K562 (cell line): ENCODE results near the gene UBL7. TPM values are rescaled to one million over a fixed set of nuclear protein-coding genes. Genes with fewer than 3 reads are reported as not detected.

Experiments
- BCOR ChIP-seq: fragments of 450-650 bp; IDR thresholded peaks from 2 replicates; pipeline ENCODE4 v1.6.1; 2016
- HDAC1 ChIP-seq, 2 experiments: fragments of 450-650 bp; IDR thresholded peaks; 2 replicates each; pipeline ENCODE4 v1.6.1; 2016 to 2017; ENCODE audit warnings: inconsistent platforms in 1 of 2, mild to moderate bottlenecking in 1 of 2, moderate library complexity in 1 of 2
- HDAC2 ChIP-seq: fragments of 450-650 bp; IDR thresholded peaks from 2 replicates; pipeline ENCODE4 v1.6.1; 2016; ENCODE audit warnings: mild to moderate bottlenecking
- LCOR ChIP-seq: sonication (generic); formaldehyde crosslinking; IDR thresholded peaks from 2 replicates; pipeline ENCODE4 v1.8.0; 2022; ENCODE audit warnings: mild to moderate bottlenecking, missing genetic modification reagents
- NR2C1 ChIP-seq, 2 experiments: fragments of 450-650 bp; IDR thresholded peaks; 2 replicates each; pipeline ENCODE4 v1.6.1; 2017; ENCODE audit warnings: mild to moderate bottlenecking in 2 of 2, antibody characterized with exemption in 1 of 2, inconsistent platforms in 1 of 2, missing compliant biosample characterization in 1 of 2, missing genetic modification characterization in 1 of 2
- PHF20 ChIP-seq: fragments of 450-650 bp; IDR thresholded peaks from 2 replicates; pipeline ENCODE4 v1.6.1; 2018; ENCODE audit not compliant: partially characterized antibody
- RBM15 ChIP-seq: fragments of 200-400 bp; formaldehyde crosslinking; IDR thresholded peaks from 2 replicates; pipeline ENCODE4 v1.6.1; 2018; ENCODE audit warnings: mild to moderate bottlenecking, low read length, moderate library complexity; ENCODE audit not compliant: insufficient read depth
- RCOR1 ChIP-seq, 2 experiments: IDR thresholded peaks; 2 replicates each; pipeline ENCODE4 v1.6.1; 2012; ENCODE audit warnings: low read depth in 2 of 2, low read length in 2 of 2, borderline replicate concordance in 1 of 2, improper control_type of control experiment in 1 of 2
- SNIP1 ChIP-seq: fragments of 450-650 bp; IDR thresholded peaks from 2 replicates; pipeline ENCODE4 v1.7.1; 2017; ENCODE audit warnings: low read depth, mild to moderate bottlenecking
- WHSC1 ChIP-seq: IDR thresholded peaks from one replicate; pipeline ENCODE4 v1.6.1; 2012; ENCODE audit warnings: low read length, control low read depth, inconsistent platforms
- ZBTB17 ChIP-seq: fragments of 450-650 bp; formaldehyde crosslinking; IDR thresholded peaks from 2 replicates; pipeline ENCODE4 v1.4.0; 2020; ENCODE audit warnings: mild to moderate bottlenecking
- ZNF436 ChIP-seq: fragments of 250-450, 450-650 bp; sonication (Bioruptor Pico); formaldehyde crosslinking; IDR thresholded peaks from 2 replicates; pipeline ENCODE4 v1.7.0; 2020; ENCODE audit warnings: mild to moderate bottlenecking
- polyA plus RNA-seq, 8 experiments: library from polyadenylated mRNA; depleted of rRNA in 4 of 8; stranded (reverse) in 5 of 8; unstranded in 3 of 8; fragments of >200 nt; fragmentation: Nextera tagmentation in 2 of 8; fragmentation: Illumina TruSeq in 1 of 8; extraction: Ambion mirVana in 2 of 8; extraction: Trizol in 1 of 8; gene quantifications; 2 replicates each; pipeline versions ENCODE4 v1.2.1 to v1.2.3, GENCODE V29; 2011 to 2014; ENCODE audit warnings: inconsistent platforms in 1 of 8, missing spikeins in 1 of 8
- total RNA-seq, 7 experiments: library from RNA; depleted of rRNA in 6 of 7; stranded (reverse); fragments of >200 nt in 6 of 7; fragmentation: Illumina TruSeq in 2 of 7; extraction: Trizol in 2 of 7; gene quantifications; 2 replicates each; pipeline versions ENCODE4 v1.2.1 to v1.2.3, GENCODE V29; 2011 to 2021; ENCODE audit warnings: low replicate concordance in 1 of 7
- TF ChIP-seq, protein P1 (sequence below): fragments of 250-450 bp; sonication (Bioruptor Pico); IDR thresholded peaks from 2 replicates; pipeline ENCODE4 v1.5.0; 2021; ENCODE audit warnings: mild to moderate bottlenecking, moderate library complexity
- TF ChIP-seq, protein P2 (sequence below): fragments of 250-450 bp; sonication (Bioruptor Pico); IDR thresholded peaks from 2 replicates; pipeline ENCODE4 v1.4.0; 2020
- TF ChIP-seq, protein P3 (sequence below): fragments of 250-450 bp; sonication (Bioruptor Pico); IDR thresholded peaks from 2 replicates; pipeline ENCODE4 v1.4.0; 2020; ENCODE audit warnings: mild to moderate bottlenecking, moderate library complexity
- TF ChIP-seq, protein P4 (sequence below): sonication (generic); formaldehyde crosslinking; IDR thresholded peaks from 2 replicates; pipeline ENCODE4 v1.8.0; 2022; ENCODE audit warnings: missing genetic modification reagents, mild to moderate bottlenecking, moderate library complexity, borderline replicate concordance

UBL7 gene
- total and polyA plus RNA-seq, 9 of the 15 experiments (the other 6 are each of a cell fraction or from before 2014, with no cell fraction given): 19.2 to 63.4 (median 44.9) TPM

DNA sequence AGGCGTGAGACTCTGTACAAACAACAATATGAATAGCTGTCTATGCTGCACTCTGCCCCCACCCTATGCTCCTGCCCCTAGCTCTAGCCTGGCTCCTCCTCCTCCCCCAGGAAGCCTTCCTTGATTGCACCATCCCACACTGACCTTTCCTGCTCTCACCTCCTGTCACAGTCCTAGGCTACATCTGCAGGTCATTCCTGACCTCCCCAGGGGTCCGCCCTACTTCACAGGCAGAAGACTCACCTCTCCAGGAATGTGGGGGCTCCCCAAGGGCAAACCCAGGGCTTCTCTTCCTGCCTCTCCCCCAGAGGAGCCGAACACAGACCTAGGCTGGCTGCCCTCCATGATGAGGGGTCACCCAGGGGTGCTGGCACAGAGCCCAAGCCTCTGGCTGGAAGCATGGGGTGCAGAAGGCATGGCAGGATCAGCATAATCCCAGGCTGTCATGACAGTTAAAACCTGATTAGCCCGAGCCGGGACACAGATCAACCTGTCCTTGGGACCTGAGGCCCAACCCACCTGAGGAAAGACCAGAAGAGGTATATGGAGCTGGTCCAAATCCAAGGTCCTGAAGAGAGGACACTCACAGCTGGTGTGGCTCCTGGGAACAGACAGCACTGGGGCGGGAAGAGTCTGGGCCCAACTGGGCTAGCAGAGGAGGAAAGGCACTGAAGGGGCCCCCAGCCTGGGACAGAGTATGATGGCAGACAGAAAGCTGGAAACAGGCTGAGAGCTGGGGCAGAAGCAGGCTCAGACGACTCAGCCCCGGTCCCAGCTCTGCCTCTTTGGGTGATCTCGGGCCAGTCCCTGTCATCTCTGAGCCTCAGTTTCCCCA is 33.1 kb downstream of the UBL7 start (continued):
- peak; percentile 89 for TF ChIP-seq ZNF436
- TF ChIP-seq RCOR1 (IDR thresholded peaks at IDR 0.05; ENCODE audit: borderline replicate concordance in 1 of 2, low read depth in 2 of 2, low read length in 2 of 2): 0 out of 4 replicates have a peak, but pooled peaks of 1 of the 2 experiments have one; percentile 54
- no peak for TF ChIP-seq RBM15
- TF ChIP-seq, protein P1, sequence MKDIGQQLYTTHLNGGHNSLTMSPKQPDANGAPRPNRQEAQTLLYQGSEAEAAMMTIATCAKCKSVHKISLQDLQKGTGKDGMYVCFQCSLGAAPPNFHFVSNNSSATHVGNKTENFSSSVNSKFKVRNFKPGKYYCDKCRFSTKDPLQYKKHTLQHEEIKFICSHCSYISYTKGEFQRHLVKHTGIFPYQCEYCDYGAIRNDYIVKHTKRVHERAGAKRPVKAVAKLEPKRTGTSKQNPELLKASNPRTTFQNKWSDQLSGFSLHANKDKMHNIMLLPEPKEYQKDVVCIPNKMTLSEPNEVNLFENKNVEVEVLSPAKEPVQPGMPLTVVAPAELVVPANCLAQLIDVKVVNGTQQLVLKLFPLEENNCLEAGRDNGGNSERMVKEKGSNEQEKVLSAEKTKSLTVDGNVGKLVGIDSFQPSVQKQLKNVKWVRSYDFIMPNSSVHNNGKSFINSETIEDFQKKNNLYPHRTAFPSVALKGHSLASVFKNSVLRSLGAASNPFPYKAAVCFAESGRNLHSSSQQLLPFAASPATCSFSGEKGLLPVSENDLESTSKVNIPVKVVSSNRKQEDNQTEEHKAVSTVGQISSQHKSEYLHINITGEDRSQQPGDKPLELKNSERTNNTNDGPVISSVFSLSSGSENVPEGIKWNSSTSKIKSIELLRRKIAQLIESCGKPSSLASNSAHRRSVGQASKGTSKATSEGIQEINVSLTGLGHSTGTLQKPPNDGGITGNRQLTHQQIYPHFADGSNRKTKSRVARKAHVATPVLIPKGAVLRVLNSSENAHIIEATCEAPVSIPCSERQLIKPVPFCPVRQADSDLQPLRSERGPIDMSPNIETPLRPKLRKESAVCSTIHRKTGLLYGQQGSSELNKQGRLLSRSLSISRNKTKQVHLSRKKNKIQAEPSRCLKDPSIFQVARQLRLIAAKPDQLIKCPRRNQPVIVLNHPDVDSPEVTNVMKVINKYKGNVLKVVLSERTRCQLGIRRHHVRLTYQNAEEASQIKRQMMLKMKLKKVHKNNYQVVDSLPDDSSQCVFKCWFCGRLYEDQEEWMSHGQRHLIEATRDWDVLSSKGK (CRISPR knock-in tag): no peak
- TF ChIP-seq, protein P2, sequence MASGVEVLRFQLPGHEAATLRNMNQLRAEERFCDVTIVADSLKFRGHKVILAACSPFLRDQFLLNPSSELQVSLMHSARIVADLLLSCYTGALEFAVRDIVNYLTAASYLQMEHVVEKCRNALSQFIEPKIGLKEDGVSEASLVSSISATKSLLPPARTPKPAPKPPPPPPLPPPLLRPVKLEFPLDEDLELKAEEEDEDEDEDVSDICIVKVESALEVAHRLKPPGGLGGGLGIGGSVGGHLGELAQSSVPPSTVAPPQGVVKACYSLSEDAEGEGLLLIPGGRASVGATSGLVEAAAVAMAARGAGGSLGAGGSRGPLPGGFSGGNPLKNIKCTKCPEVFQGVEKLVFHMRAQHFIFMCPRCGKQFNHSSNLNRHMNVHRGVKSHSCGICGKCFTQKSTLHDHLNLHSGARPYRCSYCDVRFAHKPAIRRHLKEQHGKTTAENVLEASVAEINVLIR (CRISPR knock-in tag): no peak
- TF ChIP-seq BCOR: peak; percentile 97
- TF ChIP-seq NR2C1 (IDR thresholded peaks at IDR 0.05): no peak
- TF ChIP-seq NR2C1 (tag; IDR thresholded peaks at IDR 0.05): no peak
- TF ChIP-seq HDAC1 (IDR thresholded peaks at IDR 0.05): 0 out of 4 replicates have a peak, but pooled peaks of 1 of the 2 experiments have one; percentile 19
- peak; percentile 32 for TF ChIP-seq PHF20
- TF ChIP-seq, protein P3, sequence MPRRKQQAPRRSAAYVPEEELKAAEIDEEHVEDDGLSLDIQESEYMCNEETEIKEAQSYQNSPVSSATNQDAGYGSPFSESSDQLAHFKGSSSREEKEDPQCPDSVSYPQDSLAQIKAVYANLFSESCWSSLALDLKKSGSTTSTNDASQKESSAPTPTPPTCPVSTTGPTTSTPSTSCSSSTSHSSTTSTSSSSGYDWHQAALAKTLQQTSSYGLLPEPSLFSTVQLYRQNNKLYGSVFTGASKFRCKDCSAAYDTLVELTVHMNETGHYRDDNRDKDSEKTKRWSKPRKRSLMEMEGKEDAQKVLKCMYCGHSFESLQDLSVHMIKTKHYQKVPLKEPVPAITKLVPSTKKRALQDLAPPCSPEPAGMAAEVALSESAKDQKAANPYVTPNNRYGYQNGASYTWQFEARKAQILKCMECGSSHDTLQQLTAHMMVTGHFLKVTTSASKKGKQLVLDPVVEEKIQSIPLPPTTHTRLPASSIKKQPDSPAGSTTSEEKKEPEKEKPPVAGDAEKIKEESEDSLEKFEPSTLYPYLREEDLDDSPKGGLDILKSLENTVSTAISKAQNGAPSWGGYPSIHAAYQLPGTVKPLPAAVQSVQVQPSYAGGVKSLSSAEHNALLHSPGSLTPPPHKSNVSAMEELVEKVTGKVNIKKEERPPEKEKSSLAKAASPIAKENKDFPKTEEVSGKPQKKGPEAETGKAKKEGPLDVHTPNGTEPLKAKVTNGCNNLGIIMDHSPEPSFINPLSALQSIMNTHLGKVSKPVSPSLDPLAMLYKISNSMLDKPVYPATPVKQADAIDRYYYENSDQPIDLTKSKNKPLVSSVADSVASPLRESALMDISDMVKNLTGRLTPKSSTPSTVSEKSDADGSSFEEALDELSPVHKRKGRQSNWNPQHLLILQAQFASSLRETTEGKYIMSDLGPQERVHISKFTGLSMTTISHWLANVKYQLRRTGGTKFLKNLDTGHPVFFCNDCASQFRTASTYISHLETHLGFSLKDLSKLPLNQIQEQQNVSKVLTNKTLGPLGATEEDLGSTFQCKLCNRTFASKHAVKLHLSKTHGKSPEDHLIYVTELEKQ (CRISPR knock-in tag): no peak
- TF ChIP-seq HDAC2: 0 out of 2 replicates have a peak, but pooled peaks have one; percentile 53
- no peak for TF ChIP-seq SNIP1
- TF ChIP-seq, protein P4, sequence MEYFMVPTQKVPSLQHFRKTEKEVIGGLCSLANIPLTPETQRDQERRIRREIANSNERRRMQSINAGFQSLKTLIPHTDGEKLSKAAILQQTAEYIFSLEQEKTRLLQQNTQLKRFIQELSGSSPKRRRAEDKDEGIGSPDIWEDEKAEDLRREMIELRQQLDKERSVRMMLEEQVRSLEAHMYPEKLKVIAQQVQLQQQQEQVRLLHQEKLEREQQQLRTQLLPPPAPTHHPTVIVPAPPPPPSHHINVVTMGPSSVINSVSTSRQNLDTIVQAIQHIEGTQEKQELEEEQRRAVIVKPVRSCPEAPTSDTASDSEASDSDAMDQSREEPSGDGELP: peak; percentile 18; the same call in 1 of the 2 replicates
- TF ChIP-seq ZBTB17 (CRISPR knock-in tag): no peak
- no peak for TF ChIP-seq LCOR
- no peak for TF ChIP-seq WHSC1
